Stomach smooth muscle (tissue), 2 donors: Measurements from ENCODE around the gene PDGFRB.
A peak's percentile ranks its signal among the peaks of the same experiment; 100 is the strongest.

ENCODE experiments used
- H3K27ac ChIP-seq: one replicate; pipeline ENCODE4 v1.7.0; 2013; ENCODE audit warnings: mild to moderate bottlenecking, low read length, inconsistent platforms
- H3K27me3 ChIP-seq, 2 donors: one replicate each; pipeline ENCODE4 v1.7.0; 2013; ENCODE audit warnings: low read length in 2 of 2; ENCODE audit not compliant: insufficient read depth in 2 of 2, control insufficient read depth in 1 of 2
- H3K36me3 ChIP-seq, 2 donors: one replicate each; pipeline ENCODE4 v1.7.0; 2013; ENCODE audit warnings: low read length in 2 of 2; ENCODE audit not compliant: control insufficient read depth in 2 of 2, insufficient read depth in 2 of 2
- H3K4me1 ChIP-seq: one replicate; pipeline ENCODE4 v1.7.0; 2013; ENCODE audit warnings: low read length; ENCODE audit not compliant: control insufficient read depth, insufficient read depth
- H3K4me3 ChIP-seq, 2 donors: one replicate each; pipeline ENCODE4 v1.7.0; 2013; ENCODE audit warnings: low read length in 2 of 2
- H3K9ac ChIP-seq, 2 donors: one replicate each; pipeline ENCODE4 v1.7.0; 2013; ENCODE audit warnings: low read length in 2 of 2, mild to moderate bottlenecking in 1 of 2
- H3K9me3 ChIP-seq, 2 donors: one replicate each; pipeline ENCODE4 v1.7.0; 2013; ENCODE audit warnings: low read length in 2 of 2; ENCODE audit not compliant: control insufficient read depth in 2 of 2
- donor health status: healthy.
- donor health status: Pancreatic carcinoma.

Gene PDGFRB

GRCh38 chr5:150129813-150130492 is 25.7 kb downstream of the PDGFRB start:
- H3K27ac ChIP-seq, result no peak overlapping the region
- H3K4me3 ChIP-seq, result peak overlapping the region; percentile 31 to 69
- H3K27me3 ChIP-seq, result no peaks in the 10 kb centered on the region
- peaks cover 31% of the 10 kb centered on the region for H3K4me1 ChIP-seq
- H3K9ac ChIP-seq, result no peak overlapping the region
- peaks cover 0 to 16% of the 10 kb centered on the region in 2 donors for H3K36me3 ChIP-seq
- no peaks in the 10 kb centered on the region for H3K9me3 ChIP-seq

DNA sequence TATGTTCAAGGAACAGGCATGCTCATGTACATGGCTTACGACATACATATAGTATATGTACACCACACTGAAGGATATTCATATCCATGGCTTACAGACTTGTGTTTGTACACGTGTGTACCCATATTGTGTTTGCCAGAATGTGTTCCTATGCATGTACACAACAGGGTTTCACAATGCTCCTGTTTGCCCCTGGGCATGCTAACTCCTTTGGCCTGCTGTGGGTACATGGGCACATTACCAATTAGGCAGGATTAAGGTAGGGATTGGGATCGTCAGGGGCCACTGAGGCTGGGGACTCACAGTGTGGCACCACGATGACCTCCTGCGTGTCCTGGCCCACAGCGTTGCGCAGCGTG is 26.2 kb downstream of the PDGFRB start:
- Histone ChIP-seq H3K27ac (no peak overlapping the region), H3K4me3 (peak overlapping the region in 1 of 2 donors; percentile 69), H3K4me1 (peaks cover 31% of the 10 kb centered on the region), H3K9me3 (no peaks in the 10 kb centered on the region), H3K27me3 (no peaks in the 10 kb centered on the region), H3K36me3 (peaks cover 0 to 14% of the 10 kb centered on the region in 2 donors), H3K9ac (no peak overlapping the region)

GRCh38 chr5:150126921-150127265 is 28.8 kb downstream of the PDGFRB start:
- Histone ChIP-seq H3K4me1 (peaks cover 15% of the 10 kb centered on the region), H3K27me3 (no peaks in the 10 kb centered on the region), H3K27ac (no peak overlapping the region), H3K9ac (no peak overlapping the region), H3K9me3 (no peaks in the 10 kb centered on the region), H3K36me3 (peaks cover 0 to 16% of the 10 kb centered on the region in 2 donors), H3K4me3 (no peak overlapping the region)

- Histone ChIP-seq H3K4me1 (peaks cover 13% of the 10 kb centered on the region), H3K27ac (no peak overlapping the region), H3K27me3 (no peaks in the 10 kb centered on the region), H3K9me3 (no peaks in the 10 kb centered on the region), H3K36me3 (peaks cover 0 to 21% of the 10 kb centered on the region in 2 donors), H3K4me3 (no peak overlapping the region), H3K9ac (no peak overlapping the region)
Measured at GRCh38 chr5:150126199-150126920, 29.3 kb downstream of the PDGFRB start.

DNA sequence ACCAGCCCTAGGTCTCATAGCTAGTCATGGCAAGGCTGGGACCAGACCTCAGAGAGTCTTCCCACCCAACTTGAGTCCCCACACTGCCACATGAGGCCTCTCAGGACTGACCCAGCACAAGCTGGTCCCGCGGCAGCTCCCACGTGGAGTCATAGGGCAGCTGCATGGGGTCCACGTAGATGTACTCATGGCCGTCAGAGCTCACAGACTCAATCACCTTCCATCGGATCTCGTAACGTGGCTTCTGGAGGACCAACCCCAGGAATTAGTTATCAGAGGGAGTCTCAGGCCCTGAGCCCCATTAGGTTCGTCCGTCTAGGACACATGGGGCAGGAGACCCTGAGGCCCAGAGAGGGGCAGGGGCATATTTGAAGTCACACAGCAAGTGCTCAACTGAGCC is 30.3 kb downstream of the PDGFRB start:
- Histone ChIP-seq H3K27me3 (no peaks in the 10 kb centered on the region), H3K9ac (no peak overlapping the region), H3K27ac (no peak overlapping the region), H3K9me3 (no peaks in the 10 kb centered on the region), H3K4me1 (peaks cover 12% of the 10 kb centered on the region), H3K4me3 (no peak overlapping the region), H3K36me3 (peaks cover 0 to 21% of the 10 kb centered on the region in 2 donors)

GRCh38 chr5:150124596-150124995 is 31.0 kb downstream of the PDGFRB start:
- Histone ChIP-seq H3K27me3 (no peaks in the 10 kb centered on the region), H3K4me3 (no peak overlapping the region), H3K9ac (no peak overlapping the region), H3K9me3 (no peaks in the 10 kb centered on the region), H3K36me3 (peaks cover 0 to 21% of the 10 kb centered on the region in 2 donors), H3K4me1 (peaks cover 5% of the 10 kb centered on the region), H3K27ac (no peak overlapping the region)

- Histone ChIP-seq H3K27ac (no peak overlapping the region), H3K36me3 (peaks cover 0 to 18% of the 10 kb centered on the region in 2 donors), H3K27me3 (no peaks in the 10 kb centered on the region), H3K4me1 (peaks cover 2% of the 10 kb centered on the region), H3K4me3 (no peak overlapping the region), H3K9ac (no peak overlapping the region), H3K9me3 (no peaks in the 10 kb centered on the region)
Measured at GRCh38 chr5:150124111-150124557, 31.5 kb downstream of the PDGFRB start.

DNA sequence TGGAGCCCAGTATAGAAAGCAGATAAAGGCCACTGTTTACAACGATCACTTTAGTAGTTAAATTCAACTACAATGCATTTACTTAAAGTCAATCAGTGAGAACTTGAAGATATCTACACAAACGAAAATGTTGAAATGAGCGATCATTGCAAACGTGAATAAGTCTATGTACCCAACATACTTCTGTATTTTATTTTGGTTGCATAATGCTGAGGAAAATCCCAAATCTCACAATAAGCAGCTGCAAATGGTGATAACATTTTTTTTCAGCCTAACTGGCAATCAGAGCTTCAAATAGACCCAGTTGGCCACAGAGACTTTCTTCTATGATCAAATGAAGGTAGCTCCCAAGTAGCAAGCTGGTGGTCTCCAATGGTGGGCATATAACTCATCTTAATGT is 32.1 kb downstream of the PDGFRB start:
- Histone ChIP-seq H3K9ac (no peak overlapping the region), H3K9me3 (no peaks in the 10 kb centered on the region), H3K27me3 (no peaks in the 10 kb centered on the region), H3K4me1 (peaks cover 2% of the 10 kb centered on the region), H3K27ac (no peak overlapping the region), H3K4me3 (no peak overlapping the region), H3K36me3 (peaks cover 0 to 17% of the 10 kb centered on the region in 2 donors)

DNA sequence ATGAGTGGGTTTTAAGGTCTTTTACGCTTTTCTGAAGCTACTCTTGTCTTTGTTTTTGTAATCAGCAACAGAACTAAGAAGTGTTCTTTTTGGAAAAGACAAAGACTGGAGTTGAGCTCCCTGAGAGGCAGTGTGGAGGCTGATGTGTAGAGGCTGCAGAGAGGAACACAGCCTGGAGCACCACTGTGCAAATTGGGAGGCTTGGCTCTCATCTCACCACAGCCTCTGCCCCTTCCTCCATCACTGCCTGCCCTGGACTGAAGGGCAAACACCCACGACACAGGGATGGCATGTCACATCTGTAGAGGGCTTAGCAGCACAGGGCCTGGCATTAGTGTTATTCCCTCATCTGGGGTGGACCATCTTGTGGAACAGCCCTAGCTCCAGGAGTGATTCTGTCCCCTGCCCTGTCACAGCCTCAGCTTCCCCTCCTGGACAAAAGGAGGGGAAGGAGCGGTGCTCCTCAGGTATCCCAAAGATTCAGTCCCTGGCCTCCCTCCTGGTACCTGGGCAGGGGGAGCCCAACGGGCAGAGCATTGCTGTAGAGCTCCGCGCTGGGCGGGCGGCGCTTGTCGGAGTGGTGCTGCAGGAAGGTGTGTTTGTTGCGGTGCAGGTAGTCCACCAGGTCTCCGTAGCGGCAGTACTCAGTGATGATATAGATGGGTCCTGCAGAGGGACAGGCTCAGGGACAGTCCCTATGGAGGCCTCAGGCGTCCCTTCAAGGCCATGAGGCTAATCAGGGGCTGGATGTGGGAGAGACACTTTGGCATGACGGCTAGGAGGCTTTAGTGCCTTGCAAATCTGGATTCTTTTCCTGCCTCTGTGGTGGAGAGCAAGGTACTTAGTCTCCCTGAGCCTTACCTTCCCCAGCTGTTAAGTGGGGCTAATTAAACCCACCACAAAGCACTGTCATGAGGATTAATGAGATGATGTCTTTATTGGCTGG is 32.8 kb downstream of the PDGFRB start:
- Histone ChIP-seq H3K4me1 (peaks cover under 1% of the 10 kb centered on the region), H3K9ac (no peak overlapping the region), H3K27ac (no peak overlapping the region), H3K36me3 (peaks cover 0 to 15% of the 10 kb centered on the region in 2 donors), H3K4me3 (no peak overlapping the region), H3K9me3 (no peaks in the 10 kb centered on the region), H3K27me3 (no peaks in the 10 kb centered on the region)

- no peaks in the 10 kb centered on the region for H3K4me1 ChIP-seq
- peaks cover 0 to 15% of the 10 kb centered on the region in 2 donors for H3K36me3 ChIP-seq
- H3K4me3 ChIP-seq, result no peak overlapping the region
- no peak overlapping the region for H3K27ac ChIP-seq
- H3K9ac ChIP-seq, result no peak overlapping the region
- no peaks in the 10 kb centered on the region for H3K27me3 ChIP-seq
- H3K9me3 ChIP-seq, result no peaks in the 10 kb centered on the region
Measured at GRCh38 chr5:150122158-150122510, 33.5 kb downstream of the PDGFRB start.
